HG02938 (cell line): ENCODE measurements around the gene OR10G2.

Experiments used
- ATAC-seq: cut with Tn5 transposase; IDR thresholded peaks from one replicate; pipeline ENCODE4 v1.9.1; 2021; ENCODE audit warnings: mild to moderate bottlenecking, moderate library complexity; ENCODE audit not compliant: unreplicated experiment

Gene OR10G2

DNA sequence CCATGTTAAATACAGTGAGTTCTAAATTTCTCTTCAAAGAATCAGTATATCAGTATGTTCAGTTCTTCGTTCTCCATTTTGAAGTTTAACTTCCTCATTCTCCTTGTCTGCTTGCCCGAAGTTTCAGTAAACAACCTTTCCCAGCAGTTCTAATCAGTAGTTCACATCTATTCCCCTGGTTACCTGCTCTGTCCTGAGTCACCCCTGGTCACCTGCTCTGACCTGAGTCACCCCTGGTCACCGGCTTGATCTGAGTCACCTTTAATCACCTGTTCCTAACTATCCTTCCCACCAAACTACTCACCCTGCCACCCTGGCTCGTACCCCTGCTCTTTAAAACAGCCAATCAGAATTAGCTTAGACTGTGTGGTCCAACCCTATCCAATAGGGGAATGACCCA lies 45.4 kb downstream of the OR10G2 start:
- ATAC-seq = no peak
